ENCODE results near the gene PPP2R2C.

The PPP2R2C gene

GRCh38 chr4:6449746-6450369, 22.6 kb downstream of the PPP2R2C start:
- DNase-seq (ENCODE audit: low read depth) = no peak
- no peak overlapping the region for H3K4me3 ChIP-seq (ENCODE audit: low read depth, low read length)
- TF ChIP-seq CTCF (IDR thresholded peaks at IDR 0.05; ENCODE audit: low read depth, low read length, missing control alignments) = no peak

- no peak for TF ChIP-seq CTCF (IDR thresholded peaks at IDR 0.05; ENCODE audit: low read depth, low read length, missing control alignments)
- no peak for DNase-seq (ENCODE audit: low read depth)
- no peak overlapping the region for H3K4me3 ChIP-seq (ENCODE audit: low read depth, low read length)
Measured at GRCh38 chr4:6449335-6449734, 23.1 kb downstream of the PPP2R2C start.

GRCh38 chr4:6448476-6449170, 23.8 kb downstream of the PPP2R2C start:
- DNase-seq (ENCODE audit: low read depth) = no peak
- no peak for TF ChIP-seq CTCF (IDR thresholded peaks at IDR 0.05; ENCODE audit: low read depth, low read length, missing control alignments)
- H3K4me3 ChIP-seq (ENCODE audit: low read depth, low read length) = no peak overlapping the region

- no peak for TF ChIP-seq CTCF (IDR thresholded peaks at IDR 0.05; ENCODE audit: low read depth, low read length, missing control alignments)
- no peak overlapping the region for H3K4me3 ChIP-seq (ENCODE audit: low read depth, low read length)
- no peak for DNase-seq (ENCODE audit: low read depth)
Measured at GRCh38 chr4:6447672-6448171, 24.7 kb downstream of the PPP2R2C start.

GRCh38 chr4:6446538-6447451, 25.6 kb downstream of the PPP2R2C start:
- H3K4me3 ChIP-seq (ENCODE audit: low read depth, low read length) = no peak overlapping the region
- no peak for DNase-seq (ENCODE audit: low read depth)
- no peak for TF ChIP-seq CTCF (IDR thresholded peaks at IDR 0.05; ENCODE audit: low read depth, low read length, missing control alignments)

- TF ChIP-seq CTCF (IDR thresholded peaks at IDR 0.05; ENCODE audit: low read depth, low read length, missing control alignments) = no peak
- no peak overlapping the region for H3K4me3 ChIP-seq (ENCODE audit: low read depth, low read length)
- DNase-seq (ENCODE audit: low read depth) = no peak
Measured at GRCh38 chr4:6446130-6446482, 26.3 kb downstream of the PPP2R2C start.
